Fibroblast of the aortic adventitia (primary cell): ENCODE measurements around the gene CHD2. TPM values are rescaled to one million over a fixed set of nuclear protein-coding genes. Genes with fewer than 3 reads are reported as not detected.

ENCODE experiments used
- DNase-seq: peaks from one replicate; pipeline ENCODE4 v3.0.0-alpha.2; 2010; ENCODE audit warnings: low read depth
- H3K4me3 ChIP-seq: 2 replicates; pipeline ENCODE4 v1.5.1; 2011; ENCODE audit warnings: low read depth, mild to moderate bottlenecking, control low read depth, low read length, moderate library complexity
- CTCF ChIP-seq: IDR thresholded peaks from 2 replicates; pipeline ENCODE4 v1.5.1; 2011; ENCODE audit warnings: mild to moderate bottlenecking, low read length, control low read depth, inconsistent platforms; ENCODE audit not compliant: insufficient read depth
- total RNA-seq: library from RNA; depleted of rRNA; stranded (reverse); fragments of >200 nt; gene quantifications from 2 replicates; pipeline ENCODE4 v1.2.3, GENCODE V29; 2012; ENCODE audit warnings: low replicate concordance

CHD2 gene
- total RNA-seq, 1 donor, result 83.7 TPM

- DNase-seq, result no peak
- no peak for TF ChIP-seq CTCF
- no peak overlapping the region for H3K4me3 ChIP-seq
Observed at GRCh38 chr15:93052090-93052879, 152.2 kb downstream of the CHD2 start.

GRCh38 chr15:93055211-93055610 lies 155.1 kb downstream of the CHD2 start:
- no peak for DNase-seq
- no peak for TF ChIP-seq CTCF
- no peak overlapping the region for H3K4me3 ChIP-seq

GRCh38 chr15:93056836-93057235 lies 156.7 kb downstream of the CHD2 start:
- DNase-seq, result no peak
- H3K4me3 ChIP-seq, result no peak overlapping the region
- TF ChIP-seq CTCF, result no peak

GRCh38 chr15:93057618-93058017 lies 157.5 kb downstream of the CHD2 start:
- TF ChIP-seq CTCF, result no peak
- no peak overlapping the region for H3K4me3 ChIP-seq
- no peak for DNase-seq

- DNase-seq, result no peak
- H3K4me3 ChIP-seq, result no peak overlapping the region
- no peak for TF ChIP-seq CTCF
Observed at GRCh38 chr15:93058128-93058527, 158.0 kb downstream of the CHD2 start.

- H3K4me3 ChIP-seq, result no peak overlapping the region
- TF ChIP-seq CTCF, result no peak
- DNase-seq, result no peak
Observed at GRCh38 chr15:93058904-93059427, 158.8 kb downstream of the CHD2 start.
